Activated CD4-positive, CD25-positive, alpha-beta regulatory T cell treated with anti-CD3 and anti-CD28 coated beads, Interleukin-2, amount 50 U/mL, for 16 hours (primary cell): ENCODE measurements around the gene FAM149B1.
"Not testable (repeated sequence)": the region's sequence is repeated elsewhere in the genome, so short reads cannot be mapped to it uniquely, and the experiment has no call there.

Experiments used
- DNase-seq: peaks from one replicate; pipeline ENCODE4 v3.0.0-alpha.2; 2020; ENCODE audit warnings: low read depth, low spot score

The FAM149B1 gene

GRCh38 chr10:73167783-73168464 lies at the start of gene FAM149B1, which contains the start of gene ECD:
TSS of gene FAM149B1 (plus strand) at chr10:73168119. CDS start at chr10:73168340, 221 bp downstream.
TSS of gene ECD (minus strand) at chr10:73168008. CDS start at chr10:73163937, 4,071 bp downstream.
- DNase-seq = peak; percentile 91

GRCh38 chr10:73119457-73119856 lies 48.5 kb upstream of the FAM149B1 start:
- DNase-seq = no peak

DNA sequence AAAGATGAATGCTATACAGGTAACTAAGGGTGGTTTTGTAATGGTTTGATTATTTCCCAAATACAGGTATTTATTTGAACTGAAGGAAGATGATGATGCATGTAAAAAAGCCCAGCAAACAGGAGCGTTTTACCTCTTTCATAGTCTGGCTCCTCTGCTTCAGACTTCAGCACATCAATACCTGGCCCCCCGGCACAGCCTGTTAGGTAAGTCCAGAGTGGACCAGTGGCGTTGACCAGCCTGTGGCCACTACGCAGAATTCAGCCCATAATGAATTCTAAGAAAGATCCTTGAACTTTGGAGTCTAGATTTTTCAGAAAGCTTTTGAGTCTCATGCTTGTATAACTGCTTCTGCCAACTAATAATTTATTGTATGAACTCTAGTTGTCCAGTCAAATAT lies 48.0 kb upstream of the FAM149B1 start:
- no peak for DNase-seq

GRCh38 chr10:73126343-73126742 lies 41.6 kb upstream of the FAM149B1 start:
- no peak for DNase-seq

DNA sequence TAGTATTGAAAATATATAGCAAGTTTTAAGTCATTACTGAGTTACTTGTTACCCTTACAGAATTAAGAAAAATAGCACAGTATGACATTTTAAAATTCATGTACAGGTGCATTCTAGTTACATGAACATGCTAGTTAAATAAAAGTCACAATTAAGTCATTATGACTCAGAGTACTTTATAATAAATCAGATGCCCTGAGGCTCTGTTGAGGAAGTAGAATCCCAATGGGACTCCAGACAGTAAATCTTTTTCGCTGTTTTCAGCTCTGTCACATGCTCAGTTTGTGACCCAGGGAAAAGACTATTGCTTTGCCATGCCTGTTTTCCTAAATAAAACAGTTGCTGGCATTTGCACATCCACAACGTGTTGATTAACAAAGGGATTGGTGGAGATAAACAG lies 36.6 kb upstream of the FAM149B1 start:
- no peak for DNase-seq

- DNase-seq = no peak
These were observed 35.8 kb upstream of the FAM149B1 start for GRCh38 chr10:73131913-73132686.

DNA sequence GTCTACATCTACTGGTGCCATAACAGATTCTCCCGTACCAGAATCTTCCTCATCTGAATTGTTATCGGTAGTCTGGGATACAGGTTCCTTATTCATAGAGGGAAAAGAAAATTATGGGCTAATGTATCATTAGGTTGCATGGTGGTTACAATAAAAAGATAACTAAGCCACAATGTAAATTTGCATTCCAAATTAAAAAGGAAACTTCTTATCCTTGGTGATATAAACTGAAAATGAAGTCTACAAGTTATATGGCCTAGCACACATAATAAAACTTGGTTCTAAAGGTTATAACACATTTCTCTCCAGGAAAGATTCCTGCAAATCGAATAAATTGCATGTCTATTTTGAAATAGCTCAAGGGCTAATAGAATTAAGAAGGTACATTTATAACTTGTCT lies 33.2 kb upstream of the FAM149B1 start:
- no peak for DNase-seq

- no peak for DNase-seq
These were observed 31.3 kb upstream of the FAM149B1 start for GRCh38 chr10:73136627-73137026.

DNA sequence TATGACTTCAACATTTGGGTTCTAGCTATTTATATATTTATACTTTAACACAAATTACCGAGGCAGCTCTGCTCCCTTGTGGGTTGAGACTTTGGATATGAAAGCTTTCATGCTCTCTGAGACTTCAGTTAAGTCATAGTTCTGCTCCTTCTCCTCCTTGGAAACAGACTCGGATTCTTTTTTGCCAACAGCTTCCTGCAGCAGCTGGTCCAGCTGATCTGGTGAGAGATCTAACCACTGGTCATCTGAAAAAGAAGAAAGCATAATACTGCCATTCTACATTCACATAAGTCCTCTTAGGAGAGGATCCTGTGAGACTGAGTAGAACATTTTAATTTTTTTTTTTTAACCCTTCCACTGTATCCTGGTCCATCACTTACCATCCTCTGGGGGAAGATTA lies 28.7 kb upstream of the FAM149B1 start:
- DNase-seq = no peak

GRCh38 chr10:73141603-73142002 lies 26.3 kb upstream of the FAM149B1 start:
- DNase-seq = no peak

DNA sequence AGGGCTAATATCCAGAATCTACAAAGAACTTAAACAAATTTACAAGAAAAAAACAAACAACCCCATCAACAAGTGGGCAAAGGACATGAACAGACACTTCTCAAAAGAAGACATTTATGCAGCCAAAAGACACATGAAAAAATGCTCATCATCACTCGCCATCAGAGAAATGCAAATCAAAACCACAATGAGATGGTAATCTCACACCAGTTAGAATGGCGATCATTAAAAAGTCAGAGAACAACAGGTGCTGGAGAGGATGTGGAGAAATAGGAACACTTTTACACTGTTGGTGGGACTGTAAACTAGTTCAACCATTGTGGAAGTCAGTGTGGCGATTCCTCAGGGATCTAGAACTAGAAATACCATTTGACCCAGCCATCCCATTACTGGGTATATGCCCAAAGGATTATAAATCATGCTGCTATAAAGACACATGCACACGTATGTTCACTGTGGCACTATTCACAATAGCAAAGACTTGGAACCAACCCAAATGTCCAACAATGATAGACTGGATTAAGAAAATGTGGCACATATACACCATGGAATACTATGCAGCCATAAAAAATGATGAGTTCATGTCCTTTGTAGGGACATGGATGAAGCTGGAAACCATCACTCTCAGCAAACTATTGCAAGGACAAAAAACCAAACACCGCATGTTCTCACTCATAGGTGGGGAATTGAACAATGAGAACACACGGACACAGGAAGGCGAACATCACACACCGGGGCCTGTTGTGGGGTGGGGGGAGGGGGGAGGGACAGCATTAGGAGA lies 17.1 kb upstream of the FAM149B1 start:
- not testable (repeated sequence) for DNase-seq

DNA sequence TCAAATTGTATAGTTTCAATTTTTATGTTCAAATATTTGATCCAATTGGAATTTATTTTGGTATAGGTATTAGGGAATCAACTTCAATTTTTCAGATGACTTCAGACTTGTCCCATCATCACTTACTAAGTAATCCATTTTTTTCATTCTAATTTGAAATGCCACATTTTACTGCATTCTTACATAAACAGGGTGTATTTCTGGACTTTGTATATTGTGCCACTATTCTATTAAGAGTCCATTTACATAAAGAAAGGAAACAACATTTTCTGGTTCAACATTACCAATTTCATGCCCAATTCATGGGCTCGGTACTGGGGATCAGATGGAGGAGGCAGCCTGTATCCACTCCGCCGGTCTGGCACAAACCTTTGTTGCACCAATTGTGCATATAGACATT lies 15.9 kb upstream of the FAM149B1 start:
- no peak for DNase-seq

GRCh38 chr10:73156054-73156453 lies 11.9 kb upstream of the FAM149B1 start:
- DNase-seq = no peak

GRCh38 chr10:73159038-73159648 lies 8.8 kb upstream of the FAM149B1 start:
- peak; percentile 31 for DNase-seq

GRCh38 chr10:73161079-73161478 lies 6.8 kb upstream of the FAM149B1 start:
- DNase-seq = no peak

DNA sequence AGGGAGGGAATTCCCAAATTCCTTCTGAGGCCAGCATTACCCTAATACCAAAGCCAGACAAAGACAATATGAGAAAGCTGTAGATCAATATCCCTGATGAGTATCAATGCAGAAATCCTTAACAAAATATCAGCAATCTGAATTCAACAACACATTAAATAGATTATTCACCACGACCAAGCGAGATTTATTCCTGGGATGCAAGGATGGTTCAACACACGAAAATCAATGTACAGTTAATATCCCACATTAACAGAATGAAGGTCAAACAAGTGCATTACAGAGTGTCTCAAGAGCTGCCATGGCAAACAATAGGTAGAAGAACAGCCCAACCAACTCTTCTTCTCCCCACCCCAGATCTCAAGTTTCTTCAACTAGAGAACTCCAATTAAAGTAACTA lies 6.3 kb upstream of the FAM149B1 start:
- no peak for DNase-seq

- DNase-seq = no peak
These were observed 4.8 kb upstream of the FAM149B1 start for GRCh38 chr10:73163096-73163495.

GRCh38 chr10:73166972-73167371 lies 947 bp upstream of the FAM149B1 start:
- no peak for DNase-seq

GRCh38 chr10:73167458-73167782 lies 499 bp upstream of the FAM149B1 start:
- DNase-seq = no peak

GRCh38 chr10:73168465-73168803 lies 515 bp downstream of the FAM149B1 start:
- DNase-seq = no peak

DNA sequence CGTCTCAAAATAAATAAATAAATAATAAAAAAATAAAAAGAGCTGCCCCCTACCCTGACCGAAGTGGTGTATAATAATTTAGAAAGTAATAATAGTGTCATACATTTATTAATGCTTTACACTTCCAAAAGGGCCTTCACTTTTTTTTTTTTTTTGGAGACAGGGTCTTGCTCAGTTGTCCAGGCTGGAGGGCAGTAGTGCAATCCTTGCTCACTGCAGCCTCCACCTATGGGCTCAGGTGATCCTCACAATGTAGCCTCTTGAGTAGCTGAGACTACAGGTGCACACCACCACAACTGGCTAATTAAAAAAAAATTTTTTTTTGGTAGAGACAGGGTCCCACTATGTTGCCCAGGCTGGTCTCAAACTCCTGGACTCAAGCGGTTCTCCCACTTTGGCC lies 1.4 kb downstream of the FAM149B1 start:
- no peak for DNase-seq

DNA sequence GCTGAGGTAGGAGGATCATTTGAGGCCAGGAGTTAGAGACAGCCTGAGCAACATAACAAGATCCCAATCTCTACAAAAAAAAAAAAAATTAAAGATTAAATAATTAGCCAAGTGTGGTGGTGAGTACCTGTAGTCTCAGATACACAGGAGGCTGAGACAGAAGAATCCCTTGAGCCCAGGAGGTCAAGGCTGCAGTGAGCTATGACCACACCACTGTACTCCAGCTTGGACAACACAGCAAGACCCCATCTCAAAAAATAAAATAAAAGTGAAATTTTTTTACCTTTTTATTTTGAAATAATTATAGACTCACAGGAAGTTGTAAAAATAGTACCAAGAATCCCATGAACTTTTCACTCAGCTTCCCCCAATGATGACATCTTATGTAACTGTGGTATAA lies 4.9 kb downstream of the FAM149B1 start:
- no peak for DNase-seq
